Stimulated activated CD8-positive, alpha-beta memory T cell treated with anti-CD3 and anti-CD28 coated beads, Interleukin-7, amount 100 ng/mL, for 1 hour (primary cell): Measurements from ENCODE around the gene BFSP2.

Experiments
- DNase-seq, 2 donors: peaks; one replicate each; pipeline ENCODE4 v3.0.0-alpha.2; 2020; ENCODE audit warnings: low read depth in 2 of 2

Gene BFSP2

DNA sequence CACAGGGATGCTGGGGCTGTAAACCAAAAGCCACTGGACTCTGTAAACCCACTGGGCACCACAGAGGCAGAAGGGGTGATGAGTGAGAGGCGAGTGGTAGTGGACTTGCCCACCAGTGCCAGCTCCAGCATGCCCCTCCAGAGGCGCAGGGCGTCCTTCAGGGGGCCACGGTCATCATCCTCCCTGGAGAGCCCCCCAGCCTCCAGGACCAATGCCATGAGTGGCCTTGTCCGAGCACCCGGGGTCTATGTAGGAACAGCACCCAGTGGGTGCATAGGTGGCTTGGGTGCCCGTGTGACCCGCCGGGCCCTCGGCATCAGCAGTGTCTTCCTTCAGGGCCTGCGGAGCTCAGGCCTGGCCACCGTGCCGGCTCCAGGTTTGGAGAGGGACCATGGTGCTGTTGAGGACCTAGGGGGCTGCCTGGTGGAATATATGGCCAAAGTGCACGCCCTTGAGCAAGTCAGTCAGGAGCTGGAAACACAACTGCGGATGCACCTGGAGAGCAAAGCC is at the start of gene BFSP2:
BFSP2 (plus strand) TSS at position 51 of the 510 bp plus-strand sequence; CDS start at position 79, 28 bp downstream.
- DNase-seq: no peak

- DNase-seq: no peak
Observed at GRCh38 chr3:133354721-133355120, 45.1 kb upstream of the BFSP2 start.

DNA sequence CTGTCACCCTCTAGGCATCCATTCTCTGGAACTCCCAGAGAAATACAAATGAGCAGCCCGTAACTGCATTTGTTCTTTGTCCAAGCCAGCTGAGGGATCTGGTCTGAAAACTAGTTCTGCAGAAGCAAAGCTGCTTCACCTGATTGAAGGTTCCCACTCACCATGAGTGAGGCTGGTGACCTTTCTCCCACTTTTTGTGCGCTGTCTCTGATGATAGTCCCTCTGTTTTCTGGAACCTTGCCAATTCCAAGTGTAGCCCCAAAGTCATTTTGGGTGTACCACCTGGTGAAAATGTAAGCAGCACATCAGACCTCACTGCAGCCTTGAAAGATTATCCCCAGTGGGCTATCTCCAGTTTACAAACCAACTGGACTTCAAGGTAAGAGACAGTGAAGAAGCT is 39.4 kb upstream of the BFSP2 start:
- no peak for DNase-seq

DNA sequence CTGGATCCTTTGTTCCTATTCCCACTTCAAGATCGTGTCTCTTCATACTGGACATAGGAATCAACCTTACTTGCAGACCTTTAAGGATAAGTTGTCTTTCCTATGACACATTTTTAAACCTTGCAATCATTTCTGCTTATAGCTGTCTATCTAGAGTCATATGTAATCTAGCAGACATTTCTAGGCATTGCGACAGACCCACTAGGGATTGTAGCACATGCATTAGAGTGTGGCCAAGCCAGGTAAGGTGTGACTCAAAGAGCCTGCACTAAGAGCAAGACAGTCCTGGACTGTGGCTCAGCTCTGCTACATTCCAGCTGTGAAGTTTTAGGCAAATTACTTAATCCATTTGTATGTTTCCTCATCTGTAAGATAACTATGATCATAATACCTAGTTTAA is 38.8 kb upstream of the BFSP2 start:
- DNase-seq: no peak

DNA sequence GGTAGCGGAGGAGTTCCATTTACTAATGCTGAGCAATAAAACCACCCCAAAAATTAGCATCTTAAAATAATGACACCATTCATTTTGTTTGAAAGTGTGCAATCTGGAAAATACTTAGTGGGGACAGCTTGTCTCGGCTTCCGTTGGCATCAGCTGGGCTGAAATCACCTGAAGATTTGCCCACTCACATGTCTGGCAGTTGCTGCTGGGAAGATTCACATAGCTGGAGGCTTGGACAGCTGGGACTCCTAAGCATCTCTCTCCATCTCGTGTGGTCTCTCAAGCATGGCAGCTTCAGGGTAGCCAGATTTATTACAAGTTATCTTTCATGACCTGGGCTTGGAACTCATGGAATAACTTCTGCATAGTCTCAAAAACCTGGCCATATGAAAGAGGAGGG is 38.4 kb upstream of the BFSP2 start:
- no peak for DNase-seq

DNA sequence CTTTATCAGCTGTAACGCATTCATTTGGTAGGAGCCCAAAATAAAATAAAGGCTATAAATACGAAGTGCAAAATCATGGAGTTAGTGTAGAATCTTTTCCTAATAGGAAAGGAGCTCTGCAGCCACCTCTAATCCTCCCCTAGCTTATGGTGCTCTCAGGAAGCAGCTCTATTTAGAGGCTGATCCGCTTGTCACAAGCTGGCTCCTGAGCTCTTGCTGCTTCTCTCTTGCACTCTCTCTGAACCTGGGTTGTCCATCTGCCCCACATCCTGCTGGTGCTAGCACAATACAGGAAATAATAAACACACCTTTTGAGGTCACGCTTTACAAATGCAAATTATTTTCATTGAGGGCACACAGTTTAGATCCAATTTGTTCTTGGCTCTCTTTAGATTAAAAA is 37.3 kb upstream of the BFSP2 start:
- DNase-seq: no peak

- no peak for DNase-seq
Observed at GRCh38 chr3:133364704-133365103, 35.2 kb upstream of the BFSP2 start.

DNA sequence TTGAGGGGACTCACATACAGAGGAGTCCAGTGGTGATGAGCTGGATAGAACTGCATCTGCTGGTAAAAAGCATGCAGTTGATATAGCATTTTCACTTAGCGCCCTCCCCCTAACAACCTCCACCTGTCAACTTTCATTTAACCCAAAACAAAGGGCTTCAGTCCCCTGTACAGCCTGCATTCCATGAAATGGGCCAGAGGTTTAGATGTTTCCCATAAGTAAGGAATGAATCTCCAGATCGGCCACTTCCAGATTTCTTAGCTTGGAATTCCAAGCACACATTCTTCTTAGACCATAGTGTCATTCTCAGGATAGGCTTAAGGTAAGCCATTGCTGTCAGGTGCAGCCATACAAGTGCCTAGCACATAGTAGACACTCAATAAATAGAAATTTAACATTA is 32.9 kb upstream of the BFSP2 start:
- DNase-seq: no peak

GRCh38 chr3:133367403-133367802 is 32.5 kb upstream of the BFSP2 start:
- DNase-seq: no peak

- DNase-seq: no peak
Observed at GRCh38 chr3:133367956-133368355, 31.9 kb upstream of the BFSP2 start.

DNA sequence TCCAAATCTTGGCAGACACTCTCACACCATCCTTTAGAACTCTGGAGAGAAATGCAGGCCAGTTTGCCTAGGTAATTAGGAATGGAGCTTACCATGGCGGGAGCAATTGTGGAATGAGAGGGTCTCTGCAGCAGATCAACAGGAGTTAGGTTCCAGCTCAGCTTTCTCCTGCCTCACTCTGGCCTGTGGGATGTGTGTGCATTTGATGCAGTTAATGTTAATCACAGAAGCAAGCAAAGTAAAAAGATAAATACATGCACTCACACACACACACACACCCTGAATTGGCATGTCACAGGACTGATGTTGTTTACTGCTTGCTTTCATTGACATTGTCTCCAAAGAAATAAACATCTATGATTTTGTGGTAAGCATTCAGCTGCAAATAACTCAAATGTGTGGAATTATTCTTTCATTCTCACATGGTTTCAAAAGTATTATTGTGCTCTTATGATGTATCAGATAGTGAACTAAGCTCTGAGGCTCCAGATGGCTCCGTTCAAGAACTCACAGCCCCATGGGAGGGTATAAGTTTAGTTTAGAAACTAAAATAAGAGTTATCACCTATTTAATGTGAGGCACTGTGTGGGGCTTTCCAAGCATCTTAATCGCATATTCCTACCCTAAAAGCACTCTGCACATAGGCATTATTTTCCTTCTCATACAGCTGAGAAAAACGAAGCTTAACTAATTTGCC is 31.3 kb upstream of the BFSP2 start:
- DNase-seq: no peak

DNA sequence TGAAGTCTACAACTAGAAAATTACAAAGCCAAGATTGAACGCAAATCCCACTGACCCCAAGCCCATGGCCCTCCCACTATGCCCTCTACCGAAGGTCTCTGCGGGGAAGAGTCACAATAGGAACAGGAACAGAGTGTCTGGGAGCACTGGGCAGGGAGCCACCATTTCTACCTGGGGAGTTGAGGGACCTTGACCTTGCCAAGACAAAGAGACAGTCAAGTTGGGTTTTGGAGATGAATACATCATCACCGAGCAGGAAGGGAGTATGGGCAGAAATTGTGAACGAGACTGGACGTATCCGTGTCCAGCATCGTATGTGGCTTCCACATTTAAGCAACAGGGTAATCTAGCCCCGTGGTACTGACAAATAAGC is 30.8 kb upstream of the BFSP2 start:
- no peak for DNase-seq

DNA sequence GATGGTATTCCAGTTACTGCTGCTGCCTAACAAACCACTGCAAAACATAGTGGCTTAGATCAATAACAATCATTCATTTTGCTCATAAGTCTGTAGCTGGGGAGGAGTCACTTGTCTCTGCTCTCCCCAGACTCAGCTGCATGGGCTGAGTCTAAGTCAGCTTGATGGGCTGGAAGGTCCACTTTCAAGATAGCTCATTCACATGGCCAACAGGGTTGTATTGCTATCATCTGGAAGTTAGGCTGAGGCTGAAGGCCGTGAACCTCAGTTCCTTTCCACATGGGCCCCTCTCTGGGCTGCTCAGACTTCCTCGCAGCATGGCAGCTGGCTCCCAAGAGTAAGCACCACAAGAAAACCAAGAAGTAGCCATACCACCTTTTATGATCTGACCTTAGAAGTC is 28.7 kb upstream of the BFSP2 start:
- no peak for DNase-seq

DNA sequence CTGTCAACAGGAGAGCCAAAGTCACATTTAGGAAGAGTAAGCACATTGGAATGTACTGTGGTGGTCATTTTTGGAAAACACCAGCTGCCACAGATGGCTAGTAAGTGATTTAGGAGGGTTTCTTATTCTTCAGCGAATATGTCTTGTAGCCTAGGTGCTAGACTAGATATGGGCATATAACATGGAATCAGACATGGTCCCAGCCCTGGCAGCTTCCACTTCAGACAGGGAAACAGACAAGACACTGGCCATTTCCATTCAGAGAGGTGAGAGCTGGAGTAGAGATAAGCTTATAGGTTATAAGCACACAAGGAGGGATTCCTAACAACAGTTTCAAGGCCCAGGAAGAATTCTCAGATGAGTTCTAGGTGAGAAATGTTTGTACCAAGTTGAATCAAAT is 28.2 kb upstream of the BFSP2 start:
- DNase-seq: no peak

DNA sequence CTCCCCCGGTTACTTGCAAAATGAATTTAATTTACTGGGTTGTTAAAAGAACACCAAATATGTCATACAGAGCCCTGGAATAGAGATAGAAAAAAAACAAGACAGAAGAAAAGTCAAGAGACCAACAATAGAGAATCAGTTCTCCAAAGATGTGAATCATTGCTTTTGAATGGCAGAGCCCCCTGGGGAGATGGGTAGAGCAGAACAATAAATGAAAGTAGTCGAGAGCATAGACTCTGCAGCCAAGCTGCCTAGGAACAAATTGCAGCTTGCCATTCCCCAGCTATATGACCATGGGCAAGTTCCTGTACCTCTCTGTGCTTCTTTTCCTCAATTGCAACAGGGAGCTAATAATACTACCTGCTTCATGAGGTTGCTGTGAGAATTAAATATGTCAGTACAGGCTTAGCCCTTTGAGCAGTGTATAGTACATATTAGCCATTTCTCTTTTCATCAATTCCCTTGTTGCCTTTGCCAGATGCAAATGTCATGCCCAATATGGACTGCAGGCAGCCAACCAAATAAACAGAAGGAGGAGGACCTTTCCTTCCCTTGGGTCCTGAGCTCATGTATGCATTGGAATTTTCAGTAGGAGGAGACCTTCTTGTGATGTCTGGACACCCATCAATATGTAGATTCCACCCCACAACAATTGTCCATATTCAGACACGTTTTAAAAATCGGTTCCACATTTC is 25.0 kb upstream of the BFSP2 start:
- no peak for DNase-seq

DNA sequence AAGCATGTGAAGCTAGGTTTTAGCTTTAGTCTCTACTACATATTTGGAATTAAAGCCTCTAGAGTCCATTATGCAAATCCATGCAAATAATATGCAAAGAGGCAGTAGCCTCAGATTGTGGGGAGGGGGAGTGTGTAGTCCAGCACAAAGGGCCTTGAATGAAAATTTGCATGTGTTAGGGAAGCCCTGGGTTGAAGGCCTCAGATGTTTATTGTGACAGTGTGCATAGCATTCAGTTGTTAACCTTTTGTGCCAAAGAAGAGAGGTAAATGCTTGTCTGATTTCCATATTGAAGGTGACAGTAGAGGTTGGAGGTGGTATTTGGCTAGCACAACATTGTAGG is 24.5 kb upstream of the BFSP2 start:
- no peak for DNase-seq

- DNase-seq: no peak
Observed at GRCh38 chr3:133376810-133377209, 23.0 kb upstream of the BFSP2 start.

- DNase-seq: no peak
Observed at GRCh38 chr3:133377396-133377795, 22.5 kb upstream of the BFSP2 start.

- DNase-seq: no peak
Observed at GRCh38 chr3:133379926-133380325, 19.9 kb upstream of the BFSP2 start.

DNA sequence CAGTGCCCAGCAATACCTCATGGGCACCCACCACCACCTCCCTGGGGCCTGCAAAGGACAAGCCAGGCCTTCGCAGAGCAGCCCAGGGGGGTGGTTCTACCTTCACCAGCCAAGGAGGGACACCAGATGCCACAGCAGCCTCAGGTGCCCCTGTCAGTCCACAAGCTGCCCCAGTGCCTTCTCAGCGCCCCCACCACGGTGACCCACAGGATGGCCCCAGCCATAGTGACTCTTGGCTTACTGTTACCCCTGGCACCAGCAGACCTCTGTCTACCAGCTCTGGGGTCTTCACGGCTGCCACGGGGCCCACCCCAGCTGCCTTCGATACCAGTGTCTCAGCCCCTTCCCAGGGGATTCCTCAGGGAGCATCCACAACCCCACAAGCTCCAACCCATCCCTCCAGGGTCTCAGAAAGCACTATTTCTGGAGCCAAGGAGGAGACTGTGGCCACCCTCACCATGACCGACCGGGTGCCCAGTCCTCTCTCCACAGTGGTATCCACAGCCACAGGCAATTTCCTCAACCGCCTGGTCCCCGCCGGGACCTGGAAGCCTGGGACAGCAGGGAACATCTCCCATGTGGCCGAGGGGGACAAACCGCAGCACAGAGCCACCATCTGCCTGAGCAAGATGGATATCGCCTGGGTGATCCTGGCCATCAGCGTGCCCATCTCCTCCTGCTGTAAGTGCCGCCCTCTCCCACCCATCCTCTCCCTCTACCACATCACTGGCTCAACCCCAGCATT is 19.2 kb upstream of the BFSP2 start:
- DNase-seq: no peak

- DNase-seq: no peak
Observed at GRCh38 chr3:133381346-133382109, 18.3 kb upstream of the BFSP2 start.

DNA sequence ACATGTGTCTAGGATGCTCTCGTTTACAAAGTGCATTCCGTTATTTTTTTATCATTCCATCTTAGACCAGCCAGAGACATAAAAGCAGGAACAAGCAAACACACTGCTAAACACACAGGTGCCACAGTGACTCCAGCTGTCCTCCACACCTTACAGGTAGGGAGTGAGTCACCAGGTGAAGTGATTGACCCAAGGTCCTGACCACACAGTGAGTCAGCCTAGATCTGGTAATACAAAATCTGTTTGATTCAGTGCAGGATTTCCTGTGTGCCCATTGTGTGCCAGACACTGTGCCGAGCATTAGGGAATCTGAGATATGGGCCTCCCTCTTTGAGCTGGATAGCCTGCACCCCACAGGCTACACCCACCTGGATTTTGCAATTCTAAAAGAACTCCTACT is 16.7 kb upstream of the BFSP2 start:
- DNase-seq: no peak
